Measurements from ENCODE around the gene CBL.

GRCh38 chr11:119267645-119268044 is 61.5 kb downstream of the CBL start:
- TF ChIP-seq POLR2A (IDR thresholded peaks at IDR 0.05), result no peak
- TF ChIP-seq CTCF (IDR thresholded peaks at IDR 0.05), result no peak
- TF ChIP-seq EP300 (IDR thresholded peaks at IDR 0.05), result no peak
- TF ChIP-seq POLR2AphosphoS5 (IDR thresholded peaks at IDR 0.05), result no peak
